B cell (primary cell): ENCODE measurements around the gene GATA6. TPM values are rescaled to one million over a fixed set of nuclear protein-coding genes. Genes with fewer than 3 reads are reported as not detected.

ENCODE experiments used
- ATAC-seq: fragments of 200-7000 bp; cut with Tn5 transposase; one replicate; pipeline ENCODE4 v1.10.0; 2021; ENCODE audit warnings: low read depth, mild to moderate bottlenecking, moderate number of reproducible peaks, moderate library complexity
- CTCF ChIA-PET: fragments of 350-600 bp; sonication (Branson Sonifier 250); formaldehyde crosslinking; loops from one replicate; lab custom pipeline; 2021; ENCODE audit warnings: antibody characterized with exemption, inconsistent platforms; lab: Charles Lee
- POLR2A ChIA-PET: fragments of 350-600 bp; sonication (Branson Sonifier 250); formaldehyde crosslinking; loops from one replicate; lab custom pipeline; 2021; ENCODE audit warnings: antibody characterized with exemption; lab: Charles Lee
- DNase-seq: peaks from one replicate; pipeline ENCODE4 v3.0.0; 2013
- H2AFZ ChIP-seq: 2 replicates; pipeline ENCODE4 v1.6.1; 2012; ENCODE audit warnings: mild to moderate bottlenecking, low read depth, low read length; ENCODE audit not compliant: insufficient read depth, poor library complexity, severe bottlenecking
- H3K27ac ChIP-seq, 2 donors: 1 replicate in 1 of 2; 2 replicates in 1 of 2; pipeline ENCODE4 v1.5.1; 2012 to 2013; ENCODE audit warnings: low read length in 2 of 2, mild to moderate bottlenecking in 2 of 2, moderate library complexity in 1 of 2
- H3K27me3 ChIP-seq, 4 experiments: fragments of 200-600 bp in 1 of 4; sonication (generic) in 1 of 4; replicated peaks in 1 of 4; 1 replicate in 2 of 4; 2 replicates in 2 of 4; pipeline versions ENCODE4 v1.6.1 to v1.7.0; 2013 to 2016; ENCODE audit warnings: low read length in 3 of 4, mild to moderate bottlenecking in 2 of 4, mixed read lengths in 1 of 4, moderate library complexity in 1 of 4; ENCODE audit not compliant: insufficient read depth in 4 of 4, control insufficient read depth in 3 of 4; ENCODE audit errors: control extremely low read depth in 1 of 4
- H3K36me3 ChIP-seq, 2 experiments: replicated peaks in 1 of 2; 1 replicate in 1 of 2; 2 replicates in 1 of 2; pipeline versions ENCODE4 v1.6.1 to v1.7.1; 2013; ENCODE audit warnings: low read length in 1 of 2; ENCODE audit not compliant: insufficient read depth in 2 of 2, control insufficient read depth in 1 of 2; ENCODE audit errors: control extremely low read depth in 1 of 2, extremely low read depth in 1 of 2
- H3K4me1 ChIP-seq, 2 donors: fragments of 200-600 bp in 1 of 2; sonication (generic) in 1 of 2; 1 replicate in 1 of 2; 2 replicates in 1 of 2; pipeline versions ENCODE4 v1.5.1 to v1.6.1; 2013 to 2017; ENCODE audit warnings: low read length in 2 of 2; ENCODE audit not compliant: control insufficient read depth in 2 of 2, insufficient read depth in 2 of 2
- H3K4me2 ChIP-seq: replicated peaks from 2 replicates; pipeline ENCODE3; 2012; ENCODE audit warnings: mild to moderate bottlenecking, low read depth, low read length; ENCODE audit not compliant: poor library complexity, severe bottlenecking
- H3K4me3 ChIP-seq, 5 experiments: fragments of 200-600 bp in 1 of 5; sonication (generic) in 1 of 5; 1 replicate in 3 of 5; 2 replicates in 2 of 5; pipeline versions ENCODE4 v1.5.1 to v1.7.0; 2011 to 2016; ENCODE audit warnings: low read length in 4 of 5, mild to moderate bottlenecking in 4 of 5, low read depth in 2 of 5, control low read depth in 1 of 5, moderate library complexity in 1 of 5; ENCODE audit not compliant: insufficient read depth in 1 of 5; ENCODE audit errors: control extremely low read depth in 1 of 5, extremely low read depth in 1 of 5
- H3K79me2 ChIP-seq: fragments of 200-600 bp; sonication (generic); one replicate; pipeline ENCODE4 v1.6.0; 2016; ENCODE audit warnings: low read length; ENCODE audit not compliant: control insufficient read depth, insufficient read depth
- H3K9ac ChIP-seq: fragments of 200-600 bp; sonication (generic); 2 replicates; pipeline ENCODE4 v1.6.1; 2017; ENCODE audit warnings: mild to moderate bottlenecking, low read length, moderate library complexity
- H3K9me3 ChIP-seq, 3 donors: one replicate each; pipeline versions ENCODE4 v1.6.1 to v1.7.1; 2013; ENCODE audit warnings: low read length in 2 of 3; ENCODE audit not compliant: control insufficient read depth in 2 of 3, insufficient read depth in 1 of 3; ENCODE audit errors: control extremely low read depth in 1 of 3
- H4K20me1 ChIP-seq: 2 replicates; pipeline ENCODE4 v1.6.0; 2012; ENCODE audit warnings: mild to moderate bottlenecking, low read length; ENCODE audit not compliant: insufficient read depth, control insufficient read depth, poor library complexity, severe bottlenecking
- H3K27ac Mint-ChIP-seq: one replicate; pipeline ENCODE4 v1.8.0; 2021; ENCODE audit warnings: mixed read lengths
- H3K27me3 Mint-ChIP-seq: one replicate; pipeline ENCODE4 v1.8.0; 2021; ENCODE audit warnings: mixed read lengths
- H3K4me1 Mint-ChIP-seq: one replicate; pipeline ENCODE4 v1.8.0; 2021; ENCODE audit warnings: mixed read lengths
- H3K4me3 Mint-ChIP-seq: one replicate; pipeline ENCODE4 v1.8.0; 2021; ENCODE audit warnings: mixed read lengths
- H3K9me3 Mint-ChIP-seq: one replicate; pipeline ENCODE4 v1.8.0; 2022; ENCODE audit warnings: mixed read lengths; ENCODE audit not compliant: insufficient read depth
- CTCF ChIP-seq: fragments of 200-600 bp; IDR thresholded peaks from one replicate; pipeline ENCODE4 v1.8.0; 2022; ENCODE audit warnings: antibody characterized with exemption, mild to moderate bottlenecking
- EZH2 ChIP-seq: IDR thresholded peaks from 2 replicates; pipeline ENCODE4 v1.6.1; 2012; ENCODE audit warnings: borderline replicate concordance, low read depth, mild to moderate bottlenecking, moderate library complexity, low read length; ENCODE audit not compliant: insufficient read depth, poor library complexity, severe bottlenecking
- WGBS: methylation state at CpG from one replicate; pipeline ENCODE4 v1.1.5; 2013; ENCODE audit warnings: missing lambda C conversion rate; ENCODE audit not compliant: insufficient coverage; 5-methylcytosine and 5-hydroxymethylcytosine counted together
- intact Hi-C: fragments of 100-400 bp; cut with micrococcal nuclease; formaldehyde crosslinking; loops from one replicate; pipeline ENCODE4 v1.10.0; 2022
- polyA plus RNA-seq: library from polyadenylated mRNA; depleted of rRNA; stranded (reverse); fragments of >200 nt; gene quantifications from 2 replicates; pipeline ENCODE4 v1.2.3, GENCODE V29; 2012
- total RNA-seq, 2 donors: library from RNA; stranded (reverse); fragments of 120-200 nt in 1 of 2; gene quantifications; 1 replicate in 1 of 2; 2 replicates in 1 of 2; pipeline versions ENCODE4 v1.2.3 to v1.2.4, GENCODE V29; 2013 to 2022

GATA6 gene
- total and polyA plus RNA-seq, 2 donors (not counting 1 experiment from before 2014, with no cell fraction given) = not detected

- TF ChIP-seq CTCF (no peak), EZH2 (no peak)
- Histone ChIP-seq H3K4me2 (no peak overlapping the region), H4K20me1 (no peaks in the 10 kb centered on the region), H3K27ac (no peak overlapping the region), H3K36me3 (no peaks in the 10 kb centered on the region), H3K9ac (no peak overlapping the region), H3K79me2 (no peaks in the 10 kb centered on the region), H3K9me3 (peaks cover 0 to 4% (median 0%) of the 10 kb centered on the region in 3 donors), H2AFZ (no peak overlapping the region), H3K4me1 (peaks cover 13 to 16% of the 10 kb centered on the region in 2 donors), H3K4me3 (no peak overlapping the region), H3K27me3 (peaks cover 0 to 57% (median 13%) of the 10 kb centered on the region in 4 experiments)
- ATAC-seq (no peak), DNase-seq (no peak)
- H3K4me1 Mint-ChIP-seq = peaks cover 16% of the 10 kb centered on the region
- H3K4me3 Mint-ChIP-seq = no peak overlapping the region
- H3K9me3 Mint-ChIP-seq = no peaks in the 10 kb centered on the region
- H3K27me3 Mint-ChIP-seq = peaks cover 55% of the 10 kb centered on the region
- intact Hi-C loops = no loop called here
- WGBS = 56% methylated on average over 3 of the region's 6 CpGs
- POLR2A ChIA-PET = no interaction called here
- CTCF ChIA-PET = no interaction called here
- no peak overlapping the region for H3K27ac Mint-ChIP-seq
Observed at GRCh38 chr18:22173928-22174301, 4.5 kb downstream of the GATA6 start.

- H3K4me3 ChIP-seq = no peak overlapping the region
- ATAC-seq (no peak), DNase-seq (no peak)
- Mint-ChIP-seq H3K9me3 (no peaks in the 10 kb centered on the region), H3K4me3 (no peak overlapping the region), H3K27me3 (peaks cover 55% of the 10 kb centered on the region), H3K4me1 (peaks cover 13% of the 10 kb centered on the region), H3K27ac (no peak overlapping the region)
- peaks cover 0 to 4% (median 0%) of the 10 kb centered on the region in 3 donors for H3K9me3 ChIP-seq
- H3K27ac ChIP-seq = no peak overlapping the region
- no peak overlapping the region for H3K9ac ChIP-seq
- H3K4me2 ChIP-seq = no peak overlapping the region
- intact Hi-C loops = no loop called here
- WGBS = no CpG with 5 or more reads among the region's 6 CpGs
- peaks cover 0 to 52% (median 15%) of the 10 kb centered on the region in 4 experiments for H3K27me3 ChIP-seq
- CTCF ChIA-PET = no interaction called here
- H3K79me2 ChIP-seq = no peaks in the 10 kb centered on the region
- POLR2A ChIA-PET = no interaction called here
- no peak overlapping the region for H2AFZ ChIP-seq
- no peak for TF ChIP-seq CTCF
- TF ChIP-seq EZH2 = no peak
- H3K36me3 ChIP-seq = no peaks in the 10 kb centered on the region
- no peaks in the 10 kb centered on the region for H4K20me1 ChIP-seq
- H3K4me1 ChIP-seq = peaks cover 10 to 12% of the 10 kb centered on the region in 2 donors
Observed at GRCh38 chr18:22174341-22175145, 5.2 kb downstream of the GATA6 start.
